Left hindlimb (tissue), 1 donor: ENCODE measurements around the gene NR2F6.
"Not testable (repeated sequence)": the region's sequence is repeated elsewhere in the genome, so short reads cannot be mapped to it uniquely, and the experiment has no call there.

Experiments
- DNase-seq: peaks from one replicate; pipeline ENCODE4 v3.0.0-alpha.2; 2018

The NR2F6 gene

GRCh38 chr19:17209126-17210036, 36.3 kb downstream of the NR2F6 start:
- DNase-seq: no peak

- DNase-seq: peak; percentile 16
Measured at GRCh38 chr19:17206736-17207581, 38.8 kb downstream of the NR2F6 start.

GRCh38 chr19:17205237-17206140, 40.2 kb downstream of the NR2F6 start:
- DNase-seq: peak; percentile 46

- no peak for DNase-seq
Measured at GRCh38 chr19:17202713-17203112, 43.0 kb downstream of the NR2F6 start.

GRCh38 chr19:17202249-17202648, 43.5 kb downstream of the NR2F6 start:
- DNase-seq: no peak

GRCh38 chr19:17200408-17201079, 45.2 kb downstream of the NR2F6 start:
- DNase-seq: peak; percentile 25

GRCh38 chr19:17197666-17198065, 48.1 kb downstream of the NR2F6 start:
- peak; percentile 10 for DNase-seq

- no peak for DNase-seq
Measured at GRCh38 chr19:17196610-17197009, 49.1 kb downstream of the NR2F6 start.

- peak; percentile 27 for DNase-seq
Measured at GRCh38 chr19:17195106-17195505, 50.6 kb downstream of the NR2F6 start.

GRCh38 chr19:17194608-17195007, 51.1 kb downstream of the NR2F6 start:
- peak; percentile 14 for DNase-seq

- DNase-seq: peak; percentile 21
Measured at GRCh38 chr19:17192751-17193150, 53.0 kb downstream of the NR2F6 start.

- not testable (repeated sequence) for DNase-seq
Measured at GRCh38 chr19:17191736-17192135, 54.0 kb downstream of the NR2F6 start.

GRCh38 chr19:17185590-17185989, 60.1 kb downstream of the NR2F6 start:
- no peak for DNase-seq

- DNase-seq: no peak
Measured at GRCh38 chr19:17184371-17184841, 61.3 kb downstream of the NR2F6 start.

GRCh38 chr19:17183858-17184321, 61.8 kb downstream of the NR2F6 start:
- no peak for DNase-seq

GRCh38 chr19:17183271-17183761, 62.4 kb downstream of the NR2F6 start:
- DNase-seq: no peak
